Measurements from ENCODE around the gene LRRC28.

GRCh38 chr15:99336794-99337193 is 85.5 kb downstream of the LRRC28 start:
- no peak for TF ChIP-seq CBX3 (IDR thresholded peaks at IDR 0.05; ENCODE audit: borderline replicate concordance, low read depth)
- no peak for TF ChIP-seq FOXK2 (IDR thresholded peaks at IDR 0.05)
- no peak for TF ChIP-seq HDGF (IDR thresholded peaks at IDR 0.05)
- TF ChIP-seq CTCF (IDR thresholded peaks at IDR 0.05 in 2 of 3, conservative IDR thresholded peaks at IDR 0.05 in 1 of 3; ENCODE audit: control insufficient read depth in 2 of 3, extremely low read depth in 1 of 3, insufficient read depth in 1 of 3, low read depth in 3 of 3, low read length in 3 of 3): no peak
- no peak for TF ChIP-seq BCLAF1 (IDR thresholded peaks at IDR 0.05)
- no peak for TF ChIP-seq POLR2A (IDR thresholded peaks at IDR 0.05; ENCODE audit: low read depth, low read length)
- TF ChIP-seq E4F1 (IDR thresholded peaks at IDR 0.05; ENCODE audit: borderline replicate concordance, partially characterized antibody): no peak
- TF ChIP-seq EZH2 (IDR thresholded peaks at IDR 0.05; ENCODE audit: borderline replicate concordance, control insufficient read depth, low read depth, low read length): no peak
- no peak for TF ChIP-seq POLR2AphosphoS2 (IDR thresholded peaks at IDR 0.05; ENCODE audit: low read depth, low read length)
- no peak for TF ChIP-seq USF1 (IDR thresholded peaks at IDR 0.05; ENCODE audit: borderline replicate concordance, extremely low read length, insufficient read depth, low read depth, low read length)
